Activated CD4-positive, CD25-positive, alpha-beta regulatory T cell treated with anti-CD3 and anti-CD28 coated beads, Interleukin-2, amount 50 U/mL, for 72 hours (primary cell): ENCODE results near the gene CRYGS.
"Not testable (repeated sequence)": the region's sequence is repeated elsewhere in the genome, so short reads cannot be mapped to it uniquely, and the experiment has no call there.

Experiments used
- DNase-seq: peaks from one replicate; pipeline ENCODE4 v3.0.0; 2021

Gene CRYGS

DNA sequence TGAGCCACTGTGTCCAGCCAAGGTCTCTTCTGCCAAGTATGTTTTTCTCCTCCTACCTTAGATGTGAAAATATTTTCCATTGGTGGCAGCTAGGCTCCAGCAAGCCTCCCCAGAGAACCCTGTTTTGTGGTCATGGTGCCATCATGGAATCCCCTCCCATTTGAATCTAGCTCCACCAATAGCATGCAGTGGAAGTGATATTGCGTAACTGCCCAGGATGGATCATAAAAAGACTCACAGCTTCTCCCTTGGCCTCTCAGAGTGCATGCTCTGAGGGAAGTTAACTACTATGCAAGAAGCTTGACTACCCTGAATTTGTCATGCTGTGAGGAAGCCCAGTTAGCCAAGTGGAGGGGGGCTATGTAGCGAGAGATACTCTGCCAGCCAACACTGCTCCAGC is 27.5 kb downstream of the CRYGS start:
- DNase-seq: no peak

DNA sequence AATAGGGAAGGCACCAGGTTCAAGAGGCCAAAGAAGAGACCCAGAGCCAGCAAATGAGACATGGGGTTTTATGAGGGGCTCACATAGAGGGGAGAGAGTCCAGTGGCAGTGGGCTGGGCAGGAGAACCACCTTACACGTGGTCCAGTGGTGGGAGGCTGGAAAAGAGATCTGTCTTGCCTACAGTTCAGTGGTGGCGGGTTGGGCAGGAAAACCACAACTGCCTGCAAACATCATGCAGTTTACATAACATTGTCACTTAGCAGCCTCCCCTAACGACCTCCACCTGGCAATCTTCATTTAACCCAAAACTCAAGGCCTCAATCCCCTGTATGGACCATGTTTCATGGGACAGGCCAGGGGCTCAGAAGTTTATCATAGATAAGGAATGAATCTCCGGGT is 29.1 kb downstream of the CRYGS start:
- DNase-seq: no peak

DNA sequence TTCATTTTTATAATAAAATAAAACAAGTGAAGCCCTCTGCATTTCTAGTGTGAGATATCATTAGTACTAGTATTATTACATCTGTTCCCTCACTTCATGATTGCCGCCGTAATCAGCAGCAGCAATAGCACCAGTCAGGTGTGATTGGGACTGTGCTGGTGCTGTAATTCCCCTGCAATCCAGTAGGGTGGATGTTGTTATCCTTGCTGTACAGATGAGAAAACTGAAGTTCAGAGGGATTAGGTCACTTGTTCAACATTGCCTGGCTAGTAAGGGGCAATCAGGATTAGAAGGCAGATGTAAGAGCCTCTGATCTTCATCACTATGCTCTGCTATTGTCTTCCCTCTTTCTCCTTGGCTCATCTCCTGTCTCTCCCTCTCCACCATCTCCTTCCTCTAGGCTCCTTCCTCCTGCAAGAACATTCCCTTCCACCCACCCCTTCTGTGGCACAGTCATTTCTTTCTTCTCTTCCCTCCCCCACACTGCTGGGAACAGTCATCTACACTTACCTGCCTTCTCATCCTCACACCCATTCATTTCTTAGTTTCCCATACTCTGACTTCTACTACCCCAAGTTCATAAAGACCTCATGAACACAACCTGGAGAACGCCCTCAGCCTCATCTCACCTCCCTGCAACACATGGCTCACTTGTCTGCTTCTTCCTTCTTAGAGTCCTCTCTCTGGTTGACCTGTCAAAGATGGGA is 29.7 kb downstream of the CRYGS start:
- DNase-seq: no peak

DNA sequence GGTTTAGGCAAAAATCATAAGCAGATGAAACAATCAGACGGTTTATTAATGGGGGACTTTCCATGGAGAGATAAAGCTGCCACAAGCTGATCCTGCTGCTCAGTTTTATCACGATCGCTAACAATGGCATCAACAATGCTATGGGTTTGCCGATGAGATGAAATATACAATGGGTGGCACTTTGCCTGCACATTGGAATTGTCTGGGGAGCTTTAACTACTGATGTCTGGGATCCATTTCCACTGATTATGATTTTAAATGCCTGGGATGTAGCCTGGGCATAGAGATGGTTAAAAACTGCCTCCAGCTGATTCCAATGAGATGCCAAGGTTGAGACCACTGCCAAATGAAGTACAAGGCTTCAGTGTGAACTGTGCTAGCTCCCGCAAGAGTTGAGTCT is 30.8 kb downstream of the CRYGS start:
- no peak for DNase-seq

DNA sequence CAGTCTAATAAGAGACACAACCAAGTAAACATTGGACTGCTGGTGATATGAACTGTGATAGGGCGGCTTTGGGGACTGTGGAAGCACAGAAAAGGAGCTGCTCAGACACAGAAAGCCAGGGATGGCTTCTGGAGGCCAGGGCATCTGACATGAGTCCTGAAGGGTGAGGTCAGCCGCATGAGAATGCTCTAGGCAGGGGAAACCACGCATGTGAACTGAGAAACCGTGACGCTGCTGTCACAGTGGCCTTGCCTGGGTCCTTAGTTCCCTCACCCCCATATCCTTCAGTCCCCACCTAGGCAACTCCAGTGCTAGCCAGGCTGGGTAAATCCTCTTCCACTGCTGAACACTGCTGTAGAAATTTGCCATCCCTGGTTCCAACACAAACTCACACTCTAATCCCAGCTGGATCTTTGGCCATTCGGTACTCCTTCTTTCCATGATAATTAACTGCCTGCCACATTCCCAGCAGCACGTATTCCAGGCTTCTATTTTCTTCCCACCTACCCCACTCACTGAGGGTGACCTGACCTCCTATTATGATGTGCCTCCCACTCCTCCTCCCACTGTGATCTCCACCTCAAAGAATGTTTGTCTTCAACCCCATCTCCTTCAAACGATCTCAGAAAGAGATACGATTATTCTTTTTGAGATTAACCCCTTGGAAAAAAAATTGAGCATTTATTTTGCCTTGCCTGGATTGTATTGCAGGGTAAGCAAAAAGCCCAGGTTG is 31.4 kb downstream of the CRYGS start:
- no peak for DNase-seq

DNA sequence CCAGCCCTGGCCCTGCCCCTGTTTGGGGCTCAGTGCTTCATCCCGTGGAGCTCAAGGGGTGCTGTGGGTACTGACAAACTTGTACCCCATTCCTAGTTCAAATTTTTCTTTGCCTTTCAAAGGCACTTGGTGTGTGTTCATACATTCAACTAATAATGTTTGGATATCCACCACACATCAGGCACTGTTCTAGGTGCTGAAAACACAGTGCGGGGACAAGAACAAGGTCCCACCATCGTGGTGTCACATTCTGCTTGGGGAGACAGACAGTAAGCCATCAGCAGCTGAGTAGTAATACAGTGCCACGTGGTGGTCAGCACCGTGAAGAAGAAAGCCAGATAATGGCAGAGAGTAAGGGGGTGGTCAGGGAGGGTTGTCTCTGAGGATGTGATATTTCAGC is 32.5 kb downstream of the CRYGS start:
- DNase-seq: no peak

DNA sequence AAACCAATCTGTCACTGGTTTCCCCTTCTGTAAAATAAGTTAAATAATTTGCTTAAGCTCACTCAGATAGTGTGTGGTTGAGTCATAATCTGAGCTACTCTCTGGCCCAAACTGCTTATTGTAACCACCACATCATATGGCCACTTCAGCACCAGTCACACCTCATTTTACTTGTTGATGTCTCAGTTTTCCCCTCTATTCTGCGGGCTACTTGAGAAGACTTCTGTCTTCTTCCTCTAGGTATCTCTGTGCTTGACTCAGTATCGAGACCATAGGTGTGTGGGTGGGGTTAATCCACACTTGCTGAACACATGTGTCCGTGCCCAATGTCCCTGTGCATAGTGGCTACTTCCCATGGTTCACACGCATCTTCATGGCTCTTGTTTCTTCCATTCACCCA is 32.9 kb downstream of the CRYGS start:
- DNase-seq: no peak

DNA sequence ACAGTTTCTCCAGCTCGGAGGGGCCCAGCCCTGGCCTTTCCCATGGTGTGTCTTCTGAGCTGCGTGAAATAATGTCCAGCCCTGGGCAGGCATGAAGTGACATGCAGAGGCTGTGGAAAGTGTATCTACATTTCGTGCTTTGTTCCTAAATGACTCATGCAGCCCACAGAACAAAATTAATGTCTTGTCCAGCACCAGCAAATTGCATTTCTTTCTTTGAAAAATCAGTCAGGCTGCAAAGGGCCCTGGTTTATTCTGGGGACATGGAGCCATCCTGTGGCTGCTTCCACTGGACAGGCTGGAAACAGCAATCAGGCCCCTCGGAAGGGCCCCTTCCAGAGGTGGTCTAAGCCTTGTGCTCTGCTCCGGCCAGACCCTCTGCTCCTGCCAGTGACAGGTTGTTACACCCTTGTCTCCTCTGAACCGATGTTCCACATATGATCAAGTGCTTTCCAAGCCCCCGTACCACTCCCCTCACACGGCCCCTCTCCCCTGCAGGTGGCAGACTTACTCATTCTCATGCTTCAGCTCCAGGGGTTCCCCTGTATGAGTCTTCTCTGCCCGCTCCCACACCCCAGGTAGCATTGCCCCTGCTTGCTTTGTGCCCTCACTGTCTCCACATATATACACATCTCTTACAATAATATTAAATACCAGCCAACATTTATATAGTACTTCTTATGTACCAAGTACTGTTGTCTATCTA is 33.7 kb downstream of the CRYGS start:
- DNase-seq: no peak

DNA sequence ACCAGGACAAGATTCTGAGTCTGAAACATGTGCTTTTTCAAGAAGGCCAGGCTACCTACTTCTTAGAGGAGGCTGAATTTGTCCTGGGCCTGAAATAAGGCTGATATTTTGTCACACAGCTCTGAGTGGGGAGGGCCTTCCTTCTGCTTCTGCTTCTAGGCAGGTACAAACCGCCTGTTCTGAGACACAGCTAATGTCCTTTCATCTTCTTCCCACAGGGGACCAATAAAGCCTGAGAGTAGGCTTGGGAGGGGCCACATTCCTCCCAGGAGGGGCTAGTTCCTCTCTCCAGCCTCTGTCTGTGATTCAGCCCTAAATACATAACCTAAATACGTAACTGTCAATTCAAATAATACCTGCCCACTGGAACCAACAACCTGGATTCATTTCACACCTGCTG is 34.8 kb downstream of the CRYGS start:
- DNase-seq: no peak

DNA sequence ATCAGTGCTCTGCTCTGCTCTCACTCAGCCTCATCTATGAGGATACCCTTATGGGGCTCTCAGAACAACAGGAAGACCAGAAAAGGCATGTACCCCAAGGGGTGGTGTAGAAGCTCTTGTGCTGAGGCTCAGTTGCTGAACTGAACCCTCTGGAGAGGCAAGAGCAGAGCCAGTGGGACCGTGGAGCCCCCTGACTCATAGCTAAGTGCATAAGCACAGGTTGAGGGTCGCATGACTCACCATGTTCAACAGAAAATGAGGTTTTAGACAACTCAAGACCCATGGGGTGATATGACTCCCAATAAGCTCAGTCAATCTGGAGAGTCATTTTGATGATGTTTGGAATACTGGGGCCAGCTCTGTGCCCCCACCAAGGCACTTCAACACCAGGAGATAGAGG is 37.3 kb downstream of the CRYGS start:
- DNase-seq: no peak

DNA sequence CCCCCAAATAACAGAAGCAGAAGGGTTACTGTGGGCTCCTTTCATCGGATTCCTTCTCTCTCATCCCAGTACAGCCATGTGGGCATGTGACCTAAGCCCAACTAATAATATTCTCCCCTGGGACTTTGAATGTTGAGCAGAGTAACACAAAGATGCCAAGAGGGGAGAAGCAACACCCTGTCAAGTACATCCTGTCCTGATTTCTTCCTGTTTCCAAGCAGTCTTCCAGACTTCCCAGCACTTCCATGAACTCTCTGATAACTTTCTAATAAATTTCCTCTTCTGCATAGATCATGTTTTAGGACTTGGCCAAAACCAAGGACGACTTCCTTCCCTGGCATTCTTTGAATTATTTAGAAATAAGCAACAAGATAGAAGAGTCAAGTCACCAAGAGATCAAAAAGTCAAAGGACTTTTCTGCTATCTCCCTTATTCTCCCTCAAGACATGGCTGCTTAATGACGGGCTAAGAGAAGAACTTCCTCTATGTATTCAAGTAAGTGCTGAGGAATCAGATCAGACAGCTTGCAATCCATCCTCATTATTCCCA is 37.9 kb downstream of the CRYGS start:
- no peak for DNase-seq

DNA sequence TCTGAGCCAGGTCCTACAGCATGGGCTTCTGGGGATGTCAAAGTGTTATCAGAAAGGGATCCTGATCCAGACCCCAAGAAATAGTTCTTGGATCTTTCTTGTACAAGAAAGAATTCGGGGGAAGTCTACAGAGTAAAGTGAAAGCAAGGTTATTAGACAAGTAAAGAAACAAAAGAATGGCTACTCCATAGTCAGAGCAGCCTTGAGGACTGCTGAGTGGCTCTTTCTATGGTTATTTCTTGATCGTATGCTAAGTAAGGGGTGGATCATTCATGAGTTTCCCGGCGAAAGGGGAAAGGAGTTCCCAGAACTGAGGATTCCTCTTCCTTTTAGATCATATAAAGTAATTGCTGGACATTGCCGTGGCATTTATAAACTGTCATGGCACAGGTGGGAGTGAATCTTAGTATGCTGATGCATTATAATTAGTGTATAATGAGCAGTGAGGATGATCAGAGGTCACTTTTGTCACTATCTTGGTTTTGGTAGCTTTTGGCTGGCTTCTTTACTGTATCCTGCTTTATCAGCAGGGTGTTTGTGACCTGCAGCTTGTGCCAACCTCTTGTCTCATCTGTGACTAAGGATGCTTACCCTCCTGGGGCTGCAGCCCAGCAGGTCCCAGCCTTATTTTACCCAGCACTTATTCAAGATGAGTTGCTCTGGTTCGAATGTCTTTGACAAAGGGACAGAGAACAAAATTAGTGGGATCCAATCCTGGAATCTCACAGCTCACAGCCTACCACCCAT is 41.0 kb downstream of the CRYGS start:
- DNase-seq: no peak

DNA sequence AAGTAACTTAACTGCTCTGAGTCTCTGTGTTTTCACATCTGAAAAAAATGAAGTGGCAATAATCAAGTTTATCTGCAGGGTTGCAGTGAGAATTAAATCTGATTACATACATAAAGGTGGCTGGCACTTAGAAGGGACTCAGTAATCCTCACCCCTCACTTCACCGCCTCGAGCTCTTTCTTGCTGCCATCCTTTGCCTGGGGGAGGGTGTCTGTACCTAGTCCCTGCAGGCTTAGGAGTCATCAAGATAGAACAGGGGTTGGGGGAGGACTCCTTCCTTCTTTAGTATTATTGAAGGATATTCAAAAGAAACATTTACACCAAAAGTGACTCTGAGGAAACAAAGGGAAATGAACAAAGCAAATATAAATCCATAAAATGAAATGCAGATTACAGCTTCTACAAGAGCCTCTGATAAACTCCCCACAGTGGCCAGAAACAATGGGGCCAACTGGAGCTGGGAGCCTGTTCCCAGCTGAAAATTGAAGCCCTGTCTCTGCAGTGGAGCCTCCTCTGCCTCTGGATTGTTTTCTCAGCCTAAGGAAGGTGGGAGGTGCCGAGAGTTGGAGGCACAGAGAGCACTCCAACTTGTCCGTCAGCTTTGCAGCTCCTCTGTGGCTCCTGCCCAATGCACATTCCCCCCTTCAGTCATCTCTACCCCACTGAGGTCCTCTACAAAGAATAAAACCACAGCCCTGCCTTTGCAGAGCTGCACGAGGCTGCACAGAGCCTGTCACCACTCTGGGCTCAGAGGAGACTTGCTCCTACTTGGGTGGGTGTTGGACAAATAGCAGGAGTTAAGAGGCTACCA is 41.8 kb downstream of the CRYGS start:
- DNase-seq: no peak

DNA sequence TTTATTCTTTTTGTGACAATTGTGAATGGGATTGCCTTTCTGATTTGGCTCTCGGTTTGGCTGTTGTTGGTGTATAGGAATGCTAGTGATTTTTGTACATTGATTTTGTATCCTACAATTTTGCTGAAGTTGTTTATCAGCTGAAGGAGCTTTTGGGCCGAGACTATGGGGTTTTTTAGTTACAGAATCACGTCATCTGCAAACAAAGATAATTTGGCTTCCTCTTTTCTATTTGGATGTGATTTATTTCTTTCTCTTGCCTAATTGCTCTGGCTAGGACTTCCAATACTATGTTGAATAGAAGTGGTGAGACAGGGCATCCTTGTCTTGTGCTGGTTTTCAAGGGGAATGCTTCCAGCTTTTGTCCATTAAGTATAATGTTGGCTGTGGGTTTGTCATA is 44.2 kb downstream of the CRYGS start:
- not testable (repeated sequence) for DNase-seq

DNA sequence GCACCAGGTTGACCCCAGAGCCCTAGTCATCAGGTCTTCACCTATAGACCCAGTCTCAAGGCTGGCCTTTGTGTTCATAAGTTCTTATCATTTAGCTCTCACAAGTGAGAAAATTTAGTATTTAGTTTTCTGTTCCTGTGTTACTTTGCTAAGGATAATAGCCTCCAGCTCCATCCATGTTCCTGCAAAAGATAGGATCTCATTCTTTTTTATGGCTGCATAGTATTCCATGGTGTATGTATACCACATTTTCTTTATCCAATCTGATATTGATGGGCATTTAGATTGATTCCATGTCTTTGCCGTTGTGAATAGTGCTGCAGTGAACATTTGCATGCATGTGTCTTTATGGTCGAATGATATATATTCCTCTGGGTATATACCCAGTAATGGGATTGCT is 46.2 kb downstream of the CRYGS start:
- DNase-seq: not testable (repeated sequence)

DNA sequence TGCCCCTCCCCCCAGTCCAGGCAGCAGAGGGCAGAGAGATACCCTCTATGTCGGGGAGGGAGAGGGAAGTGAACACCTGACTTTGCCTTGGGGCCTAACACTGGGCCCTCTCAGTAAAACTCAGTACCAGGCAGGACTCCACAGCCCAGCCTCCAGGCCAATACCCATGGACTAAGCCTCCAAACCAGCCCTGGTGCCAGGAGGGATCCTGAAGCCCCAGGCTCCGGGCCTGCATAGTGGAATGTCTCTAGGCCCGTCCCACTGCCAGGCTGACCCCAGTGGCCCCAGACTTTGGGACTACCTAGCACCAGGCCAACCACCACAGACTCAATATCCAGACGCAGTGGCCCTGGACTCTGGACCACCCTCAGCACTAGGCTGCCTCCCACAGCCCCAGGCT is 46.6 kb downstream of the CRYGS start:
- DNase-seq: no peak

DNA sequence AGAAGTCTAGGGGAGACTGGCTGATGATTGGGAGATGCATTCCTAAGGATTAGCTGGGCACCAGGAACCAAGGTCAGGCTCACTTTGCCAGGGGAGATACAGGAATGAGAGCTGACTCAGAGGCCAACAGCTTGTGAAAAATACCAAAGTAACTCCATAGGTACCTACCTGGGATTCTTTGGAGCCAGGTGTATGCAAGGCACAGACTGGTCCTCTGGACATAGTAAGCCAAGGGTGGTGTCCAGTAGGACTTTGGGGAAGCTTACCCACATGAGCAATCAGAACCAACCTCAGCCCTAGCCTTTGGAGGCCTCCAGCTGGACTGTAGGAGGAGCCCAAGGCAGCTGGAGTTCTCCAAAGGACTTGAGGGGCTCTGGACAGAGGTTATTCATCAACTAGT is 47.5 kb downstream of the CRYGS start:
- DNase-seq: no peak

DNA sequence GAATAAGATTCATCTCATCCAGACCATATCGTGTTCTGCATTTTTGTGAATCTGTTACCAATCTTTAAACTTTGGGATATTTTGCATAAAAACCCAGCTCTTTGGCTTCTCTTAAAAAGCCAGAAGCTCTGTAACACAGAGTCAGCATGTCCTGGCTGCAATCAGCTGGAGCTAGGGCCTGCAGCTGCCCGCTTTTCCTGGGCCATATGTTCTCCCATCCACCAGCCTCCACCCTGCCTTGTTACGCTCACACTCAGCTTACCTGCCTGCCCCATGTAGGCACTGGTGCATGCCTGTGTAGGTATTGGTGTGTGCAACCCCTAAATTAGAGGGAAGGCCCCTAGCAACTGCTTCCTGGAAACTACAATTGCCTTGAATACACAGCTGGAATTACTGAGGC is 48.2 kb downstream of the CRYGS start:
- no peak for DNase-seq

DNA sequence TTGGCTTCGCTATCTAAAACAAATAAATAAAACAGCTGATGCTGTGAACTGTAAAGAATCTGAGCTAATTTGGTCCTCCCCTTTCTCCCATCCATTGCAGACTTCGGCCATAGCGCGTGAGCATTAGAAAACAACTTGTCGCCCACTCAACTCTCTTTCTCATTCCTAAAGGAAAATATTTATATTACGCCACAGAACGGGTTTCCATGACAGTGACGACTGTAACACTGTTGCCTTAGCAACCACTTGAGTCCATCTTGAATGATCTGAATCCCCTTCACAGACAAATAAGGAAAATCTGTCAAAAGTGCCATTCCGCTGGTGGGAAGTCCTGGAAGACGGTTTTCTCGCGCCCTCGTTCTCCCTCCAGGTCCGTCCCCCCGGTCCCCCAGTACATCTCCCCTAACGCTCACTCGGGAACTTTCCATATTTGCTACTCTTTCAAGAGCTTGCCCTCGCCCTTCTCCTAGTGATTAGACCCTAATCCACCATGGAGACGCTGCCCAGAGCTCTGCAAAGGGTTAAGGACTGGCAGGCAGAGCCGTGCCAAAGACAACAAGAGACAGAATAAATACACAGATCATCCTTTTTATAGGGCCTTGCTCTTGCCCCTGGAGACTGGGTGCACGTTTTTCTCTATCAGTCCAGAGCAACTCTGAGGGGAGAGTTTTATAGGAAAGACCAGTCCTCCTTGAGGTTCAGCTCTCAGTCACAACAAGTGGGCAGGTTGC is 50.5 kb downstream of the CRYGS start:
- DNase-seq: no peak

DNA sequence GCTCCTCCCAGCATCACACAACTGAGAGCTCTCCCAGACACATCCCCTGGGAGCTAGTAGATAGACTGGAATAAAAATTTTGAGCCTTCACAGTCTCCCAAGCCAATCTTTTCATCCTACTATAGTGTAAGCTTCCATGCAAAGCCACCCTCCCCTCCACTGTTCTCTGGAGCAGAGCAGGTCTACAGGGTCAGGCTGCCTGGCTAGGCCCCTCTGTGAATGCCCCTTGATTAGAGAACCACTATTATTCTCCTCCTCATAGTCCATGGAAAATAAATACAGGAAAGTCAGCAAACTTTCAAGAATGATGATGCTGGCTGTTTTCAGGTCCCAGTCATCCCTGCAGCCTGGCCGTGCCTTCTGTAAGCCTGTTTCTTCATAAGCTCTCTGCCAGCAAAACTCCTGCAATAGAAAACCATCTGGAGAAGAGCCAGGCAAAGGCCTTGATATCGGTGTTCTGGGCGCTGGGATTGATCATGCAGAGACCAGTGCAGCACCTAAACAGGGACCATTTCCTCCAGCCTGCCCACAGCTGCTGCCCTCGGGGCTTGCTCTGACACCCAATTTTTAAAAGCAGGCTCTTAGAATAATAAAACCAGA is 51.7 kb downstream of the CRYGS start:
- DNase-seq: no peak

DNA sequence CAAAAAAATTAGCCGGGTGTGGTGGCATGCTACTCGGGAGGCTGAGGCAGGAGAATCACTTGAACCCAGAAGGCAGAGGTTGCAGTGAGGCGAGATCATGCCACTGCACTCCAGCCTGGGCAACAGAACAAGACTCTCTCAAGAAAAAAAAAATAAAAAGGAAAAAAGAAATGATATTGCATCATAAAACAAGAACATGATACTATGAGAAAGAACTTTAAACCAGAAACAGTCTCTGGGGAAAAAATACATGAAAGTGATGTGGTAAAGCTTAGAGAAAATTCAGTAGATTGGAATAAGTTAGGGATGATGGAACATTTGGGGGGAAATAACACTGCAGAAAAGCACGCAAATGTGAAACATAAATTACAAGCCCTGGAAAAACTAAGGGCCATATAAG is 54.7 kb downstream of the CRYGS start:
- no peak for DNase-seq
